Glomerular endothelial cell (primary cell): ENCODE results near the gene ERMAP. TPM values are rescaled to one million over a fixed set of nuclear protein-coding genes. Genes with fewer than 3 reads are reported as not detected.
"Not testable (repeated sequence)": the region's sequence is repeated elsewhere in the genome, so short reads cannot be mapped to it uniquely, and the experiment has no call there.

Experiments
- DNase-seq: peaks from one replicate; pipeline ENCODE4 v3.0.0-alpha.2; 2011; ENCODE audit warnings: low read depth, low spot score; ENCODE audit errors: extremely low read depth
- total RNA-seq: library from RNA; depleted of rRNA; stranded (reverse); fragments of >200 nt; gene quantifications from 2 replicates; pipeline ENCODE4 v1.2.3, GENCODE V29; 2015

ERMAP gene
- total RNA-seq, 1 donor from 2014 or later: 5.1 TPM

DNA sequence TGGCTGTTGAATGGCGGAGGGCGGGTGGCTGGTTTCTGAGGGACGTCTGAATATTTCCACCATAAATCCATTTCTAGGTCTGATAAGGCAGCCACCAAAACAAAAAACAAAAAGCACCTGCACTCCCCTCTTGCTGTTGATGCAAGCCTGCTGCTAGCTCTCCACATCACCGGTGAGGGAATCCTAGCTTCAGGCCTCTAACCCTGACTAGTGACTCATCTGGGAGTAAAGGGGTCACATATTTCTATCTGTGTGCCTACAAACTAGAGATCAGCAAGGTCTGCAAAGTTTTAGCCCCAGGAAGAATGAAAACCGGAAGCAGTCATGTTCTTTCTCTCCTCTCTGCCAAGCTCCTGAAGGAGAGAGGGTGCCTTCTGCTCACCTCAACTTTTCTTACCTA lies 10.3 kb upstream of the ERMAP start:
- no peak for DNase-seq

DNA sequence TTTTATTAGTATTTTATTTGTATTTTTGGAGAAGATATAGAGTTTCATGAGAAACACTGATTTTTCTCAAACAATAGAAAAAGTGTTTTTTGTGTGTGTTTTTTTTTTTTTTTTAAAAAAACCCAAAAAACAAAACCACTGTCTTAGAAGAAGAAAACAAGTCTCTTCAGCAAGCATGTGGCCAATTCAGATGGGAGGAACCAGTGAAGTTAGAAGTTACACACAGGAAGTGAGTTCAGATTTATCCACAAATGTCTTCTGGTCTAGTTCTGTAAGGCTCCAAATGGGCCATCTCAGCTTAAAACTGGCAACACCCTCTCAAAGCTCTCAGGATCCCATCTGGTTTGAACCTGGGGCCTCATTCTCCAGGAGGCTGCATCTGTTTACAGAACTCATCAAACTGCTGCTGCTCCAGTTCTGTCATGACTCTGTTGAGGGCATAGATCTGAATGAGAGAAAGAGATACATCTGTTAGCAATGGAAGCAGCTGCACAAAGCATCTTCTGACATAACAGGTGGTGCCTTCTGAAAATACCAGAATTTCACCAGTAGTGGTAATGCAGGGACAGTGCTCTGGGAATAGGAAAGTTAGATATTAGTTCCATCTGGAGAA lies 9.8 kb upstream of the ERMAP start:
- no peak for DNase-seq

DNA sequence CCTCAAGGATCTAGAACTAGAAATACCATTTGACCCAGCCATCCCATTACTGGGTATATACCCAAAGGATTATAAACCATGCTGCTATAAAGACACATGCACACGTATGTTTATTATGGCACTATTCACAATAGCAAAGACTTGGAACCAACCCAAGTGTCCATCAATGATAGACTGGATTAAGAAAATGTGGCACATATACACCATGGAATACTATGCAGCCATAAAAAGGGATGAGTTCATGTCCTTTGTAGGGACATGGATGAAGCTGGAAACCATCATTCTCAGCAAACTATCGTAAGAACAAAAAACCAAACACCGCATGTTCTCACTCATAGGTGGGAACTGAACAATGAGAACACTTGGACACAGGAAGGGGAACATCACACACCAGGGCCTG lies 2.1 kb upstream of the ERMAP start:
- DNase-seq: not testable (repeated sequence)

DNA sequence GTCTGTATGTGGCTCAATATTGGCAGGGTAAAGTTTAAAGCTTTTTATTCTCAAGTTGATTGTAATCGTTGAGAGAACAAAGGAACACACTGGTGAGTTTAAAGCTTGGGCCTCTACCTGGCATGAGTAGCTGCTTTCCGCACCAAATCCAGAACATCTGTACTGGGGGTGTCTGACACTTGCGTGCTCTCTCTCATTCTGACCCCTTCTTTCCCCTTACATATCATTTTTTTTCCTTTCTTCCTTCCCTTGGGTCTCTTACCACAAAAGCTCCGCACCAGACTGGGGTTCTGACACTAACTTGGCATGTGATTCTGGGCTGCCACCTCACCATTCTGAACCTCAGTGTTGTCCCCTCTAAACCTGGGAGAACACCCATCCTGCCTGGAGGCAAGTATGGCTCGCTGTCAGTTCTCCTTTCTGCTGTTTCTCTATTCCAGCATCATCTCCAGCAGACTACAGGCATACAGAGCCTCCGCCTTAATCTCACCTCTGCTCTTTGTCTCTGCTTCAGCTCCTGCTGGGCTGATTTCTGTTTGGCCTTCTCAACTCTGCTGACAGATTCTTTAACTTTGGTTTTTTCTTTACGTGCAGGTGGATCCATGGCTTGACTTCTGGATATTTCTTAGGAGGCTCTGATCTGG lies 859 bp upstream of the ERMAP start:
- DNase-seq: no peak

DNA sequence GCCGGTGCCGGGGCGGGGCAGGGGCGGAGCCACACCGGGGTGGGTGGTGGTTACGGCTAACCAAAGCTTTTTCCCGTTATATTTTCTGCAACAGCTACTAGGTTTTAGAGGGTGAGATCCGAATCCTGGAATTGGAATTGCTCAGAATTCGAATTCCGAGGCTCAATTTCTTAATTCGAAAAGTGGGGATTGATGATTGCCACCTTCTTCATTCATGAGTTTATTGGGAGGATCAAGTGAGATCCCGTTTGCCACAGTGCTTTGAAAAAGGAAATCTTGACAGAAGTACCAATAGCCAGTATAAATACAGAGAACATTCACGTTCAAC lies 482 bp downstream of the ERMAP start:
- no peak for DNase-seq

DNA sequence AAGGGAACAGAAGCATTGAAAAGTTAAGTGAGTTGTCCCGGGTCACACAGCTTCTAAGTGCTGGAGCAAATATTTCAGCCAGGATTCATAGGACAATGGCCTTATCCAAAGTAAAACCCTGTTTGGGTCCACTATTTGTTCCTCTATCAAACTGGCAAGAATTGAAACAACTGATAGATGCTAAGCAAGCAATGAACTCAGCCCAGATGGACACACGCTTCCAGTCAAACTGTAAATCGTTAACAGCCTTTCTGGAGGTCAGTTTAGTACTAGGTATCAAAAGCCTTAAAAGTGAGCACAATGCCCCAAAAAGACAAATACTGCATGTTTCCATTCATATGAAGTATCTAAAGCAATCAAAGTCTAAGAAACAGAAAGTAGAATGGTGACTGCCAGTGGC lies 1.1 kb downstream of the ERMAP start:
- no peak for DNase-seq

DNA sequence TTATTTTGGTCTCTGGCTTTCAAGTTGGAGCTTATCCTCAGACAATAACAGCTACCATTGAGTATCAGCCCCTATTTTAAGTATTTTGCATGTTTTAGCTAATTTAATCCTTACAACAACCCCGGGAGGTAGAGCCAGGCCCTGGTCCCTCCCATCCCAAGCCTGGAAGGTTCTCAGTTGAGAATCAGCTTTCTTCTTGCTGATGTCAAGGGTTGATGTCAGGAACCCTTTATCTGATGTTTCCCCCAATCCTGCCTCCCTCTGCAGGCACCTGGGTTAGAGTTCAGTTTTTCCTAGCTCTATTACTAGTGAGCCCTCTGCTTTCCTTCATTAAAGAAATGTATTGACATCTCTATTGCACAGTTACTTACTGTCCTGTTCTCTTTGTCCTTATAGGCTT lies 3.9 kb downstream of the ERMAP start:
- no peak for DNase-seq

DNA sequence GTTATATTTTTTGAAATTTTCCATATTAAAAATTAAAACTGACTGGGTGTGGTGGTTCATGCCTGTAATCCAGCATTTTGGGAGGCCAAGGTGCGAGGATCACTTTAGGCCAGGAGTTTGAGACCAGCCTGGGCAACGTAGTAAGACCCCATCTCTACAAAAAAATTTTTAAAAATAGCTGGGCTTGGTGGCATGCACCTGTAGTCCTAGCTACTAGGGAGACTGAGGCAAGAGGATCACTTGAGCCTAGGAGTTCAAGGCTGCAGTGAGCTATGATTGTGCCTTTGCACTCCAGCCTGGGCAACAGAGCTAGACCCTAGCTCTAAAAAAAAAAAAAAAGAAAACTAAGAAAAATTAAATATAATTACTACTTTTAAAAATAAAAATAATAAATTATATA lies 4.8 kb downstream of the ERMAP start:
- no peak for DNase-seq

DNA sequence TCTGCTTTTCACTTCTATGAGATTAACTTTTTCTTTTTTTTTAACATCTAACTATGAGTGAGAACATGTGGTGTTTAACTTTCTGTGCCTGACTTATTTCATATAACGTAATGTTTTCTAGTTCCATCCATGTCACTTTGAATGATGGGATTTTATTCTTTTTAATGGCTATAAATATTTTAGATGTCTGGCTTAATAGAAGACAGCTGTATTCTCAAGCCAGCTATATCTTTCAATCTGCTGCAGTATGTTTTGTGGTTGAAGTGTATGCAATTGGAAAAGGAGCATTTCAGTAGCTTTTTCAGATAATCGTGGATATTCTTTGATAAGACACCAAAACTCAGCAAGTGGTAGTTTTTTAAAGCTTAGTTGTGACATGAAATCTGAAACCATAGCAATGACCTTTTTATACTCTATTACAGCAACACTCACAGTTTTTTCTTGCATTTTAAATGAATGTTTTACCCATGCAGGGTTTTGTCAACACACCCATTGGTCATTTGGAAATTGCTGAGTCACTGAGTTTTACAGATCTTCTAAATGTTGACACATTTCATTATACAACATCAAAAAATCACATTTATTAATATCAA lies 6.0 kb downstream of the ERMAP start:
- no peak for DNase-seq

DNA sequence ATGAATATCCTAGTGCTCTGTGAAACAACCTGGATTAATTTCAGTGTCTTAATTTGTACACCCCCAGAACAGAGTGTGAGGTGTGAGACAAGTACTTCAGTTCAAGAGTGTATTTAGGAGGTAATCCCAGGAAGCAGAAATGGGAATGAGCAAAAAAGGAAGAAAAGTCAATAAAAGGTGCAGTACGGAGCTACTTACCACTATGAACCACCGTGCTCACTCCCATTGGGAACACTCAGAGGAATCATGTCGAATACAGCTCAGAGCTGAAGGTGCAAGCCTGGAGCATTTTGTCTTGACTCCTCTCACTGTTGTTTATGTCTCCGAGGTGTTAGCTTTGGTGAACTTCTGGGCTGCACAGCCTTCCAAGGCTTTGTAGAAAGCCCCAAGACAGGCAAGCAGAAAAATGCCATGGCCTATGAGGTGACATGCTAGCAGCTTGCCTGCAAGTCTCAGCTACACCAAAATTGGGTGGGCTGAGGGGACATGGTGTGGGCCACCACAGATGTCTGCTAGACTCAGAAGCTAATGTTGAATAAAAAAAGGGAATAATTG lies 7.6 kb downstream of the ERMAP start:
- no peak for DNase-seq

DNA sequence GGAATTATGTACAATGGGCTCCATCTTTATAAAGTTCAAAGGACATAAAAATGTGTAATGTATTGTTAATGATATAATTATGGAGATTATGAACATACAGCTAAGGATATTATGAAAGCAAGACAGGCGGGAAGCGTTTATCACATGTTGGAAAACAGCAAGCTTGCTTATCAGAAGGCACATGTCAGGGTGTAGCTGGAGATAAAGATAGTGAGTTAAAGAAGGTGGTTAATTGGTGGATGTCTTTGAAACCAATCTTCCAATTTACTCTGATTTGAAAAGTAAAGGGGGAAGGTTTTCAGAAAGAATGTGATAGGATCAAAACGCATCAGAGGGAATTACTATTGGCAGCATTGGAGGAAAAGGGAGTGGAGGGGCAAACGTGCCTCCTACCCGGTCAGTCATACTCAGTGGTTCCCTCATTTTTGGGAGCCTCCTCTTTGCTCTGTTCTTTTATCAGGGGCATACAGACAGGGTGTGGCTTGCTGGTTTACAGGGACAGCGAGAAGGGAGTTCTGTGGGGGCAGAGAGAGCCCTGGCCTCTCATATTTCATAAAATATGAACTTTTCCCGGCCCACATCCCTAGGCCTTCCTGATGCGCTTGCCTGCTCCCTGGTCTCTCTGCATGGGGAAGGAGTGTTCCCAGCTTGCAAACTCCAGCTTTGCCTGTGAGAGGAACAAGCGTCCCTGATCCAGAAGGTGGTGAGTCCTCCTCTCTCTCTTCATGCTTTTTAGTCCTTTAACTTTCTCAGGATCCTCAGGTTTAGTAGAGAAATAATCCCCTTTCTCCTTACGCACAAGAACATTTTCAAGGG lies 8.3 kb downstream of the ERMAP start:
- DNase-seq: no peak

DNA sequence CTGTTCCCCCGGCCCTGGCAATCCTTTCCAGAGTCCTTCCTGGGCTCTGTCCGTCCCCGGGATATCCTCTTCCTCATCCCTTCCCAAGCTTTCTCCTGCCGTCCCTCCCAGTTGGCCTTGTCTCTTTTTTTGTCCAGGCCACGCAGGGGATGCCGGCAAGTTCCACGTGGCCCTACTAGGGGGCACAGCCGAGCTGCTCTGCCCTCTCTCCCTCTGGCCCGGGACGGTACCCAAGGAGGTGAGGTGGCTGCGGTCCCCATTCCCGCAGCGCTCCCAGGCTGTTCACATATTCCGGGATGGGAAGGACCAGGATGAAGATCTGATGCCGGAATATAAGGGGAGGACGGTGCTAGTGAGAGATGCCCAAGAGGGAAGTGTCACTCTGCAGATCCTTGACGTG lies 13.7 kb downstream of the ERMAP start:
- DNase-seq: no peak

DNA sequence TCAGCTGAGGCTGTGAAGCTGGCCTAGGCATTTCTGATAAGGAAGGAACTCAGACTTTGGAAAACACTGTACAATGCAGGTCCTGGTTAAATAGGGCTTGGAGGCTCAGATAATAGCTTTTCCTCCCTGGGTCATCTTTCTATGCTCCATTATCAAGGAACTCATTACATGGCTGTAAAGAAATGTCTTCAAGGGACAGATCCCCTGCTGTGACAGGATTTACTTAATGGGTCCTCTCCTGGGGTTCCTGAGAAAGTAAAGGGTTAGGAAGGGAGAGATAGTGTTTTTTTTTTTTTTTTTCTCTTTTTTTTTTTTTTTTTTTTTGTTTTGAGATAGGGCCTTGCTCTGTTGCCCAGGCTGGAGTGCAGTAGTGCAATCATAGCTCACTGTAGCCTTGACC lies 14.4 kb downstream of the ERMAP start:
- no peak for DNase-seq

DNA sequence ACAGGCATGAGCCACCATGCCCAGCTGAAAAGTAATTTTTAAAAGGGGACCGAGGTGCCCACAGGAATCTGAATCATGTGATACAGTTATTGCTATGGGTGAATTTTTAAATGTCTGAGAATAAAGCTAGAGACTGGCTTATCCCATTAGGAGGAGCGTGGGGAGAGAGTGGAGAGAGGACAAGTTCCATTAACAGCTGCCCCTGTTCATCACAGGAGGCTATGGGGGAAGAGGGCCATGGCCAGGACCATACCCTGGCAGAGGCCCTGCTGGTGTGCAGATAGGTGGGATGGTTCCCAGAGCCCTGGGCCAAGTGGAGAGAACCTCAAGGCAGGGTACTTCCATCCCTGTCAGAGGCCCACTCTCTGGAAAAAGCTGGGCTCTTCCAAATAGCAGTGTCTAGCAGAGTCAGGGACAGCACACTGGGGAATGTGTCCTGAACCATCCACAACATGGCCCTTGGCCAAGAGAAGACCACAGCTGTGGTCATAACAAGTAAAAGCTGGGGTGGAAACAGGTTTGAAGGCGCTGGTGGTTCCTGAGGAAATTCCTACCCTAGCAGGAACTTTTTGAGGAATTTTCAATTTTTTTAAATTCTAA lies 15.8 kb downstream of the ERMAP start:
- no peak for DNase-seq

DNA sequence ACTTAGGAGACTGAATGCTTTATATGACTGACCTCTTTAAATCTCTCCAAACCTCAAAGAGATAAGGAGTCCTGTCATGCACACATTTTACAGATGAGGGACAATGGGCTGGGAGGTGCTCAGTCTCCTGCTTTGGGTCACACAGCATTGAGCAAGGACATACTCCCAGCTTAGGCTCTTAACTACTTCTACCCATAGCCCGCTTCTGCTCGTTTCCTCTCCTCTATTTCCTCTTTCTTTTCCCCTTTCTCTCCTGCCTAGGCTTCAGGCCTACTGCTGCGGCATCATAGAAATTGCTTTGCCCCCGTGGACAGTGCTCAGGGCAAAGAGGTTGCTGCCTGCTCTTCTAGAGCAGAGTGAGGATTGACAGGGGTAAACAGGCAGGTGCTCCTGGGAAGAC lies 17.1 kb downstream of the ERMAP start:
- no peak for DNase-seq

DNA sequence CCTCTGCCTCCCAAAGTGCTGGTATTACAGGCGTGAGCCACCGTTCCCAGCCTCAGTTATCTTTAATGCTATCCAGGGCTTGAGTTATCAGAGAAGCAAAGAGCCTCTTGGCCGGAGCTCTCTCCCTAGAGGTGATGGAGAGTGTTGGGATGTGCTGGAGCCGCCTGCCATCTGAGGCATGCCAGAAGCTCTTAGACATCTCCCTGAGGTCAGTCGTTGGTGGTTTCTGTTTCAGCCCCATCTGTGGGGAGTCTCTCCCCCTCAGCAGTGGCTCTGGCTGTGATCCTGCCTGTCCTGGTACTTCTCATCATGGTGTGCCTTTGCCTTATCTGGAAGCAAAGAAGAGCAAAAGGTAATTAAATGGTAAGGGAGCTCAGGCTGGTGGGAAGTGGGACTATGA lies 17.9 kb downstream of the ERMAP start:
- DNase-seq: no peak

DNA sequence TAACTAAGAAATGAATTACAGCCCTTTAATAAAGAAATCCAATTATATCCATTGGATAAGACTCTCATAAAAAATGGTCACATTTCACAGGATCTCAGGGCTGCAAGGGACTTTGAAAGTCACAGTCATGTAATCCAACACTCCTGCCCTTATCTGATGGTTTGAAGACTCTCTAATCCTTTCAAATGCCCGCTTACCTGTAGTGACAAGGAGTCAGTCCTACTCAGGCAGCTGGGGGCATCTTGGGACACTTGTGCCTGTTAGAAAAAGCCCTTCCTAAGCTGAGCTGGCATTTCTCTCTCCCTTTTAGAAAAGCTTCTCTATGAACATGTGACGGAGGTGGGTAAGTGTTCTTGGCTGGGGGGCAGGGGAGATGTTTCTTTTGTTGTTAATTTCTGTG lies 18.5 kb downstream of the ERMAP start:
- no peak for DNase-seq

DNA sequence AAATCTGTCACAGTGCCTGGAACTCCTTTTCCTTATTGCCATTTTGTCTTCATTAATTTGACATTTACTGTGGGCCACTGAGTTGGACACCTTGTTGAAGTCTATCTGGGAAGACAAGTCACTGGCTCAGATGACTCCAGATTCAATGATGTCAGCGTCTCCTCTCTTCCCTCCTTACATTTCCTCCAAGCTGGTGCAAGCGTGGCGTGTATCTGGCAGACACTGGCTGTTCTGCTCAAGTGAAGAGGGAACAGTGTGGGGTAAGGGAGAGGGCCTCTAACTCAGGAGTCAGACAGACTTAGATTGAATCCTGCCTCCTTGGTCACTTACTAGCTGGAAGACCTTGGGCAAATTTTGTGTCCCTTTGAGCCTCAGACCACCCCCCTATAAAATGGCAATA lies 20.8 kb downstream of the ERMAP start:
- DNase-seq: no peak

DNA sequence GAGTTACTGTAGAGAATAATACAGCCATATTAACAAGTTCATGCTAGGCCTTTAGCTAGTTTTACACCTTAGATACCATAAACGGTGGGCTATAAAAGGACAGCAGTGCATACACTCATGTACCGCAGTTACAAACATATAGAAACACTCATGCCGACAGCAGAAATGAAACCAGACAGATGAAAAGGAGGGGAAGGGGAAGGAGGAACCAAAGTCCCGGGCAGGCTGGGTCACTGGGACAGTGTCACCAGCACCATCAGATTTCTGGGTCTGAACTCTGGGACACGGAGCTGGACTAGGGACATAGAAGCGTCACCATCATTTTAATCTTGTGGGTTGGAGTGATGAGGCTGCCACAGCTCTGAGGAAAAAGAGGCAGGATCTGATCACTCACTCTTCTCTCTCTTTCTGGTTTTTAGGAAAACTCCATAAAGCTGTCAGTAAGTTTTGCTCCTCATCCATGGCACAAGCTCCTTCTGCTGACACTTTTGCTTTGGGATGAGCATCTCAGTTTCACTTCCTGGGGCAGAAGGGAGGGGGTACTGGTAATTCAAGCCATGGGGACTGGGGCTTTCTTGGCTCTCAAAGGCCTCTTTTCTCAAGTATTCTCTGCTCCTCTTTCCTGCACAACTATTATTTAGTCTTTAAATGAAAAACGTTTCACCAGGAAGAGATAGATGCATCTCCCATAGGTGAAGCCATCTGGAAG lies 21.7 kb downstream of the ERMAP start:
- no peak for DNase-seq

DNA sequence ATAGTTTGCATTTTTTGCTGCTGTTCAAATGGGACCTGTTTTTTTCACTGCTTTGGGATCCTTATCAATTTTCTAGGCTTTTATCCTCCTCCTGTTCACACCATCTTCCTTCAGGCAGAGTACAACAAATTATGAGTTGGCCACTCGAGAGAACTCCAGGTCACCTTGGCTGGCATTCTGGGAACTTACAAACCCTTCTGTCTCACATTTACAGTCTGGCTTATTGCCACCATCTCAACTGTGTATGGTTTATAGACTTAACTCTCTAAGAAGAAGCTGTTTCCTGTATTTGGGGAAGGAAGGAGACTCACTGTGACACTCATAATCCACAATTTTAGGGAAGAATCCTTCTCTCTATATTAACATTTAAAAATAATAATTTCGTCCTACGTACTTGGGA lies 24.1 kb downstream of the ERMAP start:
- DNase-seq: no peak
